HG03432 (cell line): ENCODE data around the gene ZNF608.

Experiments
- ATAC-seq: cut with Tn5 transposase; IDR thresholded peaks from one replicate; pipeline ENCODE4 v1.9.1; 2021; ENCODE audit warnings: mild to moderate bottlenecking, moderate library complexity; ENCODE audit not compliant: unreplicated experiment

Gene ZNF608

DNA sequence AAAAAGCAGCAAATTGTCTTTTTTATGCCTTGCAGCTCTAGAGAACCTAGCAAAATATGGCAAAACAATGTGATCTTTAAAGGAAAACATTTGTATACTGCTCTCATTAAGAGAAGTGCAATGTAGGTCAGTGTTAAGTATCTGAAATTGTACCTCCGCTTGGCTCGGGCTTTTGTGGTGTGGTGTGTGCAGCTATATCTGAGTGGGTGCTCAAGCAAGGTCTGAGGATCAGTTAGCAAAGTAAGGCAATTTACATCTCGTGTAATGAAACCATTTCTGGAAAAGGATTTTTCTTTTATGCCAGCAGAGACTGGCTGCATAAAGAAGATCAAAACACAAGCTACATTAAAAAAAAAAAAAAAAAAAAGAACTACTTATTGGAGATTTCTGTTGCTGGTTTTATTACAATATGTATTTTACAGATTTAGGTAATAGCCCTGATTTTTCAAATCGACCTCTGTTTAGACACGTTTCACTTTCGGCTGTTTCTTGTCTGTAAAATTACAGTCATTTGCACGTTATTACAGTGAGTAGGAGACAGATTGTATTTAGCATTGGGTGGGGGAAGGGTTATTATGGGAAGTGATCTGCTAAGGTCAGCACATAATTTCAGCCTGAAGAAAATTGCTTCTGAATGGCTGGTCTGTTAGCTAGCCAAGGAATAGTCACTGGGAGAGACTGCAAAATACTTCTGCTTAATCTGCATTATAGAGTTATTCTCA, 7.9 kb upstream of the ZNF608 start:
- no peak for ATAC-seq

DNA sequence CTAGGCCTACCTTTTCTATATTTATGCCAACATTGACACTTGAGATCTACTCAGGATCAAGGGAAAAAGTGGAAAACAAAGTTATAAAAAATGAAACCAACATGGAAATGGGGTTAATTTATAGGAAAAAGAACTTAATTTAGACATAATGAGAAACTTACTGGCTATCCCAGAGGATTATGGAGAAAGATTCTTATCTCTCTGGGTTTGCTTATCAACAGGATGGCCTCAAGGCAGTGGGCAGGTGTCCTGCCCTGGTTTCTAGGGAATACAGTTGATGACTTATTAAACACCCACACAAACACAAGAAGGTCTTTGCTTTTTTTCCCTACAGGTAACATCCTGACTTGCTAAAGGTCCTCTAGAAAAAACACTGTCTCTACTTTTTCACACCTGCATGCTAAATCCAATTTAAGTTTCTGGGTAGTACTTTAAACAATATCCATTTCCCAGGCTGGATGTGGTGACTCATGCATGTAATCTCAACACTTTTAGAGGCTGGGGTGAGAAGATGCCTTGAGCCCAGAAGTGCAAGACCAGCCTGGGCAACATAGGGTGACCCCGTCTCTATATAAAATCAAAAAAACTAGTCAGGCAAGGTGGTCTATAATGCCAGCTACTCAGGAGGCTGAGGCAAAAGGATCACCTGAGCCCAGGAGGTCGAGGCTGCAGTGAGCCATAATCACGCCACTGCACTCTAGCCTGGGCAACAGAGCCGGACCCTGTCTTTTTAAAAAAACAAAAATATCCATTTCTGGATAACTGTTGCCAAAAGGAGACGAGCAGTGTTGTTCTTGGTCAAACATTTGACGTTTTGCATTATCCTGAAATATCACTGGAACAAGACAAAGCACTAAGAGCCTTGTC, 6.6 kb upstream of the ZNF608 start:
- no peak for ATAC-seq

DNA sequence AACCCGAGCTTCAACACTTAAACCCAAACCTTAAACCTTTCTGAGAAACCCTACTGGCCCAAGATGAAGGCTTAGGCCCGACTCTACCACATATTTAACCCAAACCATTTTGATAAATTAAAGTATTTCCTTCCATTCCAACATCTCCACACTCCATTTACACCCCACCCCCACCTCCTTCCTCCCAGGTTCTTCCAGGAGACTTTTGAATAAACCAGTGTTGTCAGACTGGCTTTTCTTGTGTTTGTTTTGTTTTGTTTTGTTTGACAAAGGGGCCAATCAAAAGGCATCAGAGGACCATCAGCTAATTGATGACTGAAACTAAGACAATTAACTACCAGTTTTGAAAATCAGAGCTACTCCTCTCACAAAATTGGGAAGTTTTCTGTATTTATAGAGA, 4.6 kb upstream of the ZNF608 start:
- ATAC-seq: no peak

DNA sequence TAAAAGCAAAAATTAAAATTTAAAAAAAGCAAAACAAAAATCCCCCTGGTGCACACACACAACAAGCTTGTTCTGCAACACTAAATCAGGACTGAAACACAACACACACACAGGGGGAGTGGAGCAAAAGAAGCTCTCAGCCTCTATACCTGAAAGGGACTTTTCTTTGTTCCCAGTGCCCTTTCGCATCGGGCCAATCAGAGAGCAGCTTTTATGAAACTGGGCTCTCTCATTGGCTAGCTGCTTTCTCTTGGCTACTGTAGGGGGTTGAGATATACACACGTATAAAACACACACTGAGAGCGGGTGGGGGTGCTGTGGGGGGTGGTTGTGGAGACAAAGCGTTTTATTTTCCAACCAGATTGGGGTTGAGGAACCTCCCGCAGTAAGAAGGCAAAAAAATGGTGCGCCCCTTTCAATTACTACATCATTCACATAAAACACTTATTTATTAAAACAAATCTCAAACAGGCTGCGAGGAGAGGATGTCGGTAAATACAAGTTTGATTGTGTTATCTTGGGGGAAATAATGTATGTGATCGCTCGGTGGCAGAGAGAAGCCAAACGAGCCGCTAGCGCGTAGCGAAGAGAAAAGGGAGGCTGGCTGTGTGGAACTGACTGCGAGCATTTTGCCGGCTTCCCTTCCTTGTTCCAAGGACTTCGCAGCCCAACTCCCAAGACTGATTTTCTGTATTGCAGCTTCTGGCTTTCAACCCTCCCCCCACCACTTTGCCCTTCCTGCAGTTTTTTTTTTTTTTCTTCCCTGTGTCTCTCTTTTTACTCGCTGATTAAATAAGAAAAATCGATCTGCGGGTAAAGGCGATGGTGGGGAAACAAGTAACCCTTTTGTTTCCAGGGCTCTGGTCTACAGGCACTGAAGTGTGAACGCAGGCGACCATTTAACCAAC, 2.5 kb upstream of the ZNF608 start:
- ATAC-seq: peak; percentile 84

DNA sequence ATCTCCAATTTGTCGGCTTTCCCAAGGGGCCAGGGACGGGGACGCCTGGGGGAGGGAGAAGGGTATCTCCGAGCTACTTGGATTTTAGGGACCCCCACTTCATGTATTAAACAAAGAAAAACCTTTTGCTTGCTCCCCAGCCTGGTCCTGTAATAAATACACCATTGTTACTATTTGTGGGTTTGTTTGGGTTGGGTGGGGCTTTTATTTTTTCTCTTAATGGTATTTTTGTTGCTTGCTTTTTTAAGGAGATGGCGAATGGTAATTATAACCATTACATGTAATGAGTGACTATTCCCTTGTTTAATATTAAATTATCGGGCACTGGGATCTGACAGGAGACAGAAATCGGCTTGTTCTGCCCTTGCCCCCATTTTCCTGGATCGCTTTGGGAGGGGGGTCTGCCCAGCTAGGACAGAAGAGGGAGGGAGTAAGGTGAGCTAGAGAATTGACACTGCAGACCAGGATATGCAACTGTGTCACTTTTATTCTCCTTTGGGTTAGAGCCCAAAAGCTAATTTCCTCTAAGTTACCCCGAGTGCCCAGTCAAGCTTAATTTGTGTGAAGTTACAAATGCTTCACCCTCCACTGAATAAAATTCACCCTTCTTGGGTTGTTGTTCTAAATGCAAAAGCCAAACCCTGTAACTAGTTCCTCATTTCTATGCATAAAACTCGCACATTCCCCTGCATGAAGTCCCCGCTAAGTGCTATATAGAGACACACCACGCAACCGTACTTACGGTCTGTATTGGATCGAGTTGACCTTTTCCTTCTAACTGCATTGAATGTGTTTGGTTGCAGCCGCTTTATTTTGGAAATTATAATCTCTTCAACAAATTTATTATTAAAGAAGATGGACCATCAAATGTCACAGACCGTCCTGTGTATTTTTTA, 1.6 kb upstream of the ZNF608 start:
- ATAC-seq: peak; percentile 47

DNA sequence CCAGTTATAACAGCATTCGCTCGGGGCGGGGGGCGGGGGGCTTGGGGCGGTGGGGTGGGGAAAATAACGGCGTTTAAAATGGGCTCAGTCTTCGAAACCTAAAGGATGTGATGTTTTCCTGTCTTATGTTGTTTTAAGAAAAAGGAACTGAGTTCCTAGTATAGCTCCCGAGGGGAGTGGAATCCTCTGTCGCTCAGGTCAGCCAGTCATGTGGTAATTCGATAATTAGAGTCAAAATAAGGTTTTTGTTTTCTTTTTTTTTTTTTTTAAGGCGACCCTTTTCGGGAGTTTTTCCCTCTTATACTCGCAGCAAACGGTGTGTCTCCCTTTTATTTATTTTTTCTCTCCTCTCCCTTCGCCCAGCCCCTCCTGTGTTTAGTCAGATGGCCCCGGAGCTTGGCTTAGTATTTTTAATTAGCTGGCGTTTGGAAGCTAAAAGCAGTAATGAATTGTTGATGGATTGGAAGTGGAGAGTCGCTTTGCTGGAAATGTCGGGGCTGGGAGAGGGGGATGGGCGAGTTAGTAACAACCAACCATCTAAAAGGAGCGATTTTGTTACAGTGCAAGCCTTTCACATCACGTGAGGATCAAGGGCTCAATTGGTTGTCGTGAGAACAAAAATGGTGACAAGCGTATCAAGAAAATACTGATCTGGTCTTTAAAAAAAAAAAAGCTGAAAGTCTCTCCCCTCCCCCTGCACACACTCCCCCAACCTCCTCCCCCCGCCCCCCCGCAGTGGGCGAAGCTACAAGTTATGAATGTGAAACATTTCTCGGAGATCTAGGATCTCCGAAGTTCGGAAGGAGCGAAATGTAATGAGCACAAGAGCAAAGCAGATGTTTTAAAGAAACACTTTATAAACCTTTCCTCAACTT, 714 bp upstream of the ZNF608 start:
- ATAC-seq: peak; percentile 27

DNA sequence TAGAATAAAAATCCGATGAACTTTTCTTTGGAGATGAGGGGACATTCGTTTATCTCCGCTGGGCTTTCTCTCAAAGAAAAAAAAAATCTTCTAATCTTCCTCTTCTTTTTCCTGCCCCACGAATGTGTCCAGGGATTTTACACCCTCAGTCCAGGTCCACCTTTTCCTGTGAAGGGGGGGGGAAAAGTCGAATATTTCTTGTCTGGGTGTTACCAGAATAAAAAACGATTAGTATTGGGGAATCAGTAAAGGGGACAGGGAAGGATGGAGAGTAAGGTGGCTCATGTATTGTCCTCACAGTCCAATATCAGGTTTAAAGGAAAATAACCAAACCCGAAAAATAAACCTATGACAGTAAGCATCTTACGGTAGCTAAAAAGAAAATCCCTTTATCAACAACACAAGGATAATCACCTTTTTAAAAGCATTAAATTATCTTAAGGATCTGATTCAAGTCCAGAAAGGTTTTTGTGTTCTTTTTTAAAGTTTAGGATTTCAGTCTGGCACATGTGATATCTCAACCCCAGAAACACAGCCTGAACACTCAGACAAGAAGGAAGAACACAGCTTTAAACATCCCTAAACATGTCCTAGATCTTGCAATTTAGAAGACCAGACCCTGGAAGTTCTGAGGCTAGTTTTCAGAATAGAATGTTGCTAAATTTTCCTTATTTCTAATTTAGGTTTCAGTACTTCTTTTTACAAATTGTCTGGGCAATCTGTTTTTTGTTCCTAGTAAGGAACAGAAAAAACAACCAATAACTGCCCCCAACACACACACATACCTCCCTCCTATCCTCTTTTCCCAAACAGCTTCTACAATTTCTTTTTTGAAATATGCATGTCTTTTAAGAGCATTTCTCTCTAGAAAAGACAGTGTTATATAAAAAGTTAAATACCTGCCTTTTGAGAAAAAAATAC, 1.2 kb downstream of the ZNF608 start:
- no peak for ATAC-seq

DNA sequence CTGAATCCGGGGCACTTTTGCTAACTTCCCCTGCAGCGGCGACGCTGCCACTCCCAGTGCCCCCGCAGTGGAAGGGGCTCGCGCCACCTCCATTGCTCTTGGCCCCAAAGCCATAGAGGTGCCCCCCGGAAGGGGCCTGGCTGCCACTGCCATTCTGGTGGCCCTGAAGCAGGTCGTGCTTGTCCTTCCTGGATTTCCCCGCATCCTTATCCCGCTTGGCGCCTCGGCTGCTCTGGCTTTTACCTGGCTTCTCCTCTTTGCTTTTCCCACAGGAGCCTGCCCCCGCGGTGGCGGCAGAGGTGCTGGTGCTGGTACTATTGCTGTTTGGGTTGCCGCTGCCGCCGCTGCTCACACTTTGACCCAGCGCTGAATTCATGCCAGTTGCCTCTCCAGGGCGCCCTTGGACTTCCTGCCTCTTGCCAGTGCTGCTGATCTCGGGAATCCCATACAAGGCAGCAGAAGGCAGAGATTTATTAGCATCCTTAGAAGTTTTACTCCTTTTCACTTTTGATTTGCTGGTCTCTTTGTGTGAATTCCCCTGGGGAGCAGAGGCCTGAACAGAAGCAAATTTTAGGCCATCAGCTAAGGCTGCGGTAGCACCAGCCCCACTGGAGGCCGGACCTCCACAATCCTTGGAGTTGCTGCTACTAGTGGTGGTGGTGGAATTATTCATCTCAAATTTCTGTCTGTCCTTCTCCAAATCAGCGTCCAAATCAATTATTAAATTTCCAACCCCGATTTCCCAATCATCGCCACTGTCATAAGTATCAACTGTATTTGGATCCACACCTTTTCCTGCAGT, 2.1 kb downstream of the ZNF608 start:
- ATAC-seq: no peak

DNA sequence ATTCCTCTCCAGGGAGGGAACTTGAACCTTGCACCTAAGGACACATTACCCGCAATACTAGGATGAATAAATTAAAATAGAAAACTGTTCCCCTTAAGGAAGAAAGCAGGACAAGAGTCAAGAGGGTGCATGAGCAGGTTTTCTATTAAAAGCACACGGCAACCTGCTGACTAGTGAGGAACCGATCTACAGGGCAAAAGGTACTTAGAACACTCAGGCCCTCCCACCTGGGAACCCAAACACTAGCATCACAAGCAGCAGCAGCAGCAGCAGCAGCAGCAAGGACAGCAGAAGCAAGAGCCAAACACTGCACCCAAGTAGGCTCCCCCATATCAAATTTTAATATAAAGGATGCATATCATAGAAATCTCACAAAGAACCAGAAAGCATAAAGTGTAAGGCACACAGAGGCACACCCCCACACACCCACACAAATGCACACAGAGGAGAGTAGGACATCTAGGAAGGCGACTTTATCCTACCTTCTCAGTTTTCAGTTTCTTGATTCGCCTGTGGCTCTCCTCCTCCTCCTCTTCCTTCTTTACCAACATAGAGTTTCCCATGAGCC, 2.8 kb downstream of the ZNF608 start:
- ATAC-seq: peak; percentile 18

DNA sequence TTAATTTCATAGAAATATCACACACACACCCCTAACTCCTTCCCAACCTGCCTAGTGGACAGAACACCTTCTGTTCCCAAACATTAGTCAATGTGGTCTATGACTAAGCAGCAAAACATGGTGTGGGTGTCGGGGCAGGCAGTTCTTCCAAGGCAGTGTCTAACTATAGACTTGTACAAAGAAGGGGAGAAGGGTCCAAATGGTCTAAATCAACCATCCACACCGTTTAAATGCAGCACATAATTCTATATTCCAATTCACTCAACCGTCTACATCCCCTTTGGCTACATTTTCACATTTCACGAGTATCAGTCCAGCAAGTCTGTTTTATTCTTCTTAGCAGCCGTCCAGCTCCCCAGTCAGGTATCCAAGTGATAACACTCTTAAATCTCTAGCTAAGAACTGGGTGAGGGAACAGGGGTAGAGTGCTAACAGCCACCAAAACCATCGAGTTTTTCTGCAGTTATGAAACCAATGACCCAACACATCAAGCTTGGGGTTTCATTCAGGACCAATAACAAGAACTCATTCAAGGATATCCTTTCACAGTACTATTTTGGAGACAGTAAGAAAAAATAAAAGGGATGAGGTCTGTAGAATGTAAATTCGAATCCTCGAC, 3.3 kb downstream of the ZNF608 start:
- peak; percentile 29 for ATAC-seq

DNA sequence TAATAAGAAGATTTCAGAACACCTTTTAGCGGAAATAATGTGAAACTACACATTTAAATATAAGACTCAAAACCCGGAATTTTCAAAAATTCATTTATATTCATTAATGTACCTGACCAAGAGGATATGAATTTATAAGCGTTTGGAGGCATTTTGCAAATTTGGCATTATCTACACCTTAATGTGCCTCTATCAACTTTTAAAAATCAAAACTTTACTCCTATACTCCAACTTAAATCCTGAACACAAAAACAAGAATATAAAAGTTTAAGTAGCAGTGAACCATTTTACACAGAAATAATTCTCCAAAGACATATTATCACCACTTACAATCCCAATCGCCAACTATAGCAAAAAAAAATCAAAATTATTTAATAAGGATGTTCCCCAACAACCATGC, 3.9 kb downstream of the ZNF608 start:
- ATAC-seq: no peak

DNA sequence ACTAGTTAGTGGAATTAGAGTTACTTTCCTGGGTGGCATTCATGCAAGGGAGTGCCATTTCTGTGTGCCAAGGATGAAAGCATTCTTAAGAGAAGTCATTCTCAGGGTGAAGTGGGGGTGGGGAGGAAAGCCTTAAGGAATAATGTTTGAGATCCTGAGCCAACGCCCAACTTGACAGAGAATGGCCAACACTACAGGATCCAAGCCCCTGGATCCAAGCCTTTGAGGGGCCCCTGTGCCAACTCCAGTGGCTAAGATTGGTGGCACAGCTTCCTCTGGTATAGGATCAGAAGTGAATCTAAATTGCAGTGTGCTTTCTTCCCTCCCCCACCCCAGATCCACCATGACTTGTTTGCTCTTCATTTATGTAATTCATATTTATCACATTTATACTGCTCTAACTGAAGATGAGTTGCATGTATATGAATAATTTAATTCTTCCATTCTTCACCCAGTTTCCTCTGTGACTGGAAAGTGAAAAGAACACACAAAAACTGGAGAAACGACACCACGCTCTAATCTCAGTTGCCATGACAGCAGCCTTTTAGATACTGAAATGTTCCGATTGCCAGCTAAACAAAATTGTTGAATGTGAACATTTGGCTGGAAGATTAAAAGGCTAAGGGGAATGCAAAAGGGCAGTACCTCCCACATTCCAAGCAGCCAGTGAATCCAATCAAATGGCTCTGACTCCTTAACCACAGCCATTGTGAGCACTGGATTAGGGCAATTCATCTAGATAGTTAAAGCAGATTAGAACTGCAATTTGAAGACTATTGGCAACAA, 4.5 kb downstream of the ZNF608 start:
- ATAC-seq: no peak

DNA sequence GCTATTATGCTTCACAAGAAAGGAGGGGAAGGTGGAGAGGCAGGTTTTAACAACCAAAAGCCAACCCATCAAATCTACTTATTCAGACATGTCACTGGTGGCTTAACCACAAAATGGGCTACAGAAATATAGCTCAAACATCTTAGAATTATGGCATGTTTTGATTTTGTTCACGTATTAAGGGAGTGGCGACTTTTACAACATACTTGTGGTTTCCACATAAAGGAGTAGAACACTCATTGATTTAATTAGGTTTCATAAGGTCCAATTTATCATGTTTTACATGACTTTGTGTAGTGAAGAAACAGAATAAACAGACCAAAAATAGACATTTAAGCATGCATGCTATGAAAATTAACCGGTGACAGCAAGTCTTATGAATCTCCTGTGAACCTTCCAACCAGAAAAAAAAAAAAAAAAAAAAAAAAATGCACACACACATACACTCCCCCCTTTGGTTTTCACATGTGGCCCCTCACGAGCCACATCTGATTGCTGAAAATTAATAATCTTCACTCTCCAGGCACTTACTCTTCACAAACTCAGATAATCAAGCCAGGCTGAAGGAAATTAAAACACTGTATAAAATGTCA, 5.4 kb downstream of the ZNF608 start:
- ATAC-seq: no peak

DNA sequence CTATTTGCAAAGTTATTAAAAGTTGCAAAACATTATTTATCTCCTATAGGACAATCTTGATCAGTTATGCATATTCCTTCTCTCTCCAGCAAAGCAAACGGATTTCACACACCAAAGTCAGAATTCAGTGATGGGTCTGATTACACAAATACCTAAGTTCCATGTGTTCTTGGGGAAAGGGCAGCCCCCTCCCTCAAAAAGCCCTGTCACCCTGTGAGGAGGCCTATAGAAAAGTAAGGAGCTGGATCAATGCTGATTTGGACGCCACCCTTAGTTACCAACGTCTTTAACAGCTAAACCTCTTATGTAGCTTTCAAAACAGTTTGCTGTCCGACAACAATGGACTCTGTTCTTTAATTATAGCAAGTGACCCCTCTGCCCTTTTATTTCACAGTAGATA, 6.4 kb downstream of the ZNF608 start:
- no peak for ATAC-seq

DNA sequence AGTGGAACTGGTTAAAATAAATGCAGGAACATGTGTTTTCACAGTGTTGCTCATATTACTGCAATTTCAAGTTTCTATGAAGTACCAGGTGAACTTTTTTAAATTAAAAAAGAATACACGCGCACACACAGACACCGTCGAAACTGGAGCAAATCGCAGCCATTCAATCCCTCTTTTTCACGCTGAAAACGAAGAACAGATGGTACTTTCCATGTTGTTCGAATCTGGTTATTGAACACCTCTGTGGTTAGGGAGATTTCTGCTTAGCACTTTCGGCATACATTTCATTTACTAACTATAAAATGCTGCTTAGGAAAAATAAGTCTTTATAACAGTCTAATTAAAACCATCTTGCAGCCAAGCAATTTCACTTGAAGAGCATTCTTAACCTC, 6.8 kb downstream of the ZNF608 start:
- no peak for ATAC-seq
